IMR-90 (cell line): Measurements from ENCODE around the gene EML4. TPM values are rescaled to one million over a fixed set of nuclear protein-coding genes. Genes with fewer than 3 reads are reported as not detected.

Experiments
- ATAC-seq: fragments of 200-7000 bp; cut with Tn5 transposase; 2 replicates; pipeline ENCODE4 v1.9.1; 2020; ENCODE audit warnings: low read depth, mild to moderate bottlenecking, moderate library complexity
- BruUV-seq: library from RNA; stranded (reverse); fragments of 400-500 nt; replicated peaks from 2 replicates; lab custom pipeline; 2021; lab: Mats Ljungman, UMichigan
- CTCF ChIA-PET: fragments of 300-600 bp; formaldehyde crosslinking; extraction: SDS; loops from one replicate; lab custom pipeline; 2021; ENCODE audit warnings: antibody characterized with exemption; lab: Yijun Ruan, JAX
- POLR2A ChIA-PET: fragments of 300-600 bp; sonication (Branson Sonifier 250); formaldehyde crosslinking; loops from one replicate; lab custom pipeline; 2022; ENCODE audit warnings: antibody characterized with exemption; ENCODE audit not compliant: unreplicated experiment; lab: Charles Lee
- DNase-seq: peaks from one replicate; pipeline ENCODE4 v3.0.0; 2013
- H2AFZ ChIP-seq: replicated peaks from 2 replicates; pipeline ENCODE3; 2013; ENCODE audit warnings: low read length, mild to moderate bottlenecking; ENCODE audit not compliant: poor library complexity
- H2AK5ac ChIP-seq: 2 replicates; pipeline ENCODE4 v1.6.1; 2013; ENCODE audit warnings: low read depth, low read length, inconsistent platforms
- H2AK9ac ChIP-seq: replicated peaks from 2 replicates; pipeline ENCODE3; 2013; ENCODE audit warnings: mild to moderate bottlenecking, low read depth, low read length, moderate library complexity; ENCODE audit not compliant: poor library complexity
- H2BK120ac ChIP-seq: 2 replicates; pipeline ENCODE4 v1.6.1; 2013; ENCODE audit warnings: low read depth, low read length, inconsistent platforms
- H2BK15ac ChIP-seq: 3 replicates; pipeline ENCODE4 v1.6.1; 2013; ENCODE audit warnings: low read depth, low read length, inconsistent platforms
- H2BK20ac ChIP-seq: 2 replicates; pipeline ENCODE4 v1.6.1; 2013; ENCODE audit warnings: low read depth, mild to moderate bottlenecking, inconsistent platforms, low read length, moderate library complexity
- H2BK5ac ChIP-seq: 2 replicates; pipeline ENCODE4 v1.6.1; 2013; ENCODE audit warnings: mild to moderate bottlenecking, low read depth, low read length, inconsistent platforms; ENCODE audit not compliant: poor library complexity, severe bottlenecking
- H3K14ac ChIP-seq: replicated peaks from 2 replicates; pipeline ENCODE4 v1.6.1; 2013; ENCODE audit warnings: low read depth, low read length, inconsistent platforms
- H3K18ac ChIP-seq: 2 replicates; pipeline ENCODE4 v1.6.1; 2013; ENCODE audit warnings: low read depth, low read length, control low read depth
- H3K23ac ChIP-seq: 2 replicates; pipeline ENCODE4 v1.6.1; 2013; ENCODE audit warnings: low read depth, low read length, inconsistent platforms
- H3K27ac ChIP-seq: 2 replicates; pipeline ENCODE4 v1.5.1; 2013; ENCODE audit warnings: mild to moderate bottlenecking, control low read depth, low read length; ENCODE audit not compliant: insufficient read depth
- H3K27me3 ChIP-seq: 2 replicates; pipeline ENCODE4 v1.6.1; 2013; ENCODE audit warnings: low read length; ENCODE audit not compliant: control insufficient read depth, insufficient read depth
- H3K36me3 ChIP-seq: 2 replicates; pipeline ENCODE4 v1.6.1; 2013; ENCODE audit warnings: low read length, mixed read lengths; ENCODE audit not compliant: control insufficient read depth, insufficient read depth
- H3K4ac ChIP-seq: 2 replicates; pipeline ENCODE4 v1.6.1; 2013; ENCODE audit warnings: low read depth, low read length, inconsistent platforms
- H3K4me1 ChIP-seq: 2 replicates; pipeline ENCODE4 v1.6.1; 2013; ENCODE audit warnings: low read length, mixed read lengths; ENCODE audit not compliant: control insufficient read depth, insufficient read depth
- H3K4me2 ChIP-seq: 2 replicates; pipeline ENCODE4 v1.6.1; 2013; ENCODE audit warnings: low read depth, mild to moderate bottlenecking, control low read depth, low read length, moderate library complexity
- H3K4me3 ChIP-seq: 2 replicates; pipeline ENCODE4 v1.5.1; 2013; ENCODE audit warnings: low read depth, mild to moderate bottlenecking, control low read depth, low read length, moderate library complexity; ENCODE audit not compliant: insufficient read depth
- H3K56ac ChIP-seq: 2 replicates; pipeline ENCODE4 v1.6.1; 2013; ENCODE audit warnings: low read length, inconsistent platforms; ENCODE audit not compliant: insufficient read depth; ENCODE audit errors: extremely low read depth
- H3K79me1 ChIP-seq, 2 experiments: 2 replicates each; pipeline ENCODE4 v1.6.1; 2013; ENCODE audit warnings: low read length in 2 of 2, inconsistent platforms in 1 of 2, low read depth in 1 of 2
- H3K9ac ChIP-seq: 2 replicates; pipeline ENCODE4 v1.6.1; 2013; ENCODE audit warnings: low read depth, low read length, control low read depth
- H3K9me1 ChIP-seq: 2 replicates; pipeline ENCODE4 v1.6.1; 2013; ENCODE audit warnings: low read length, inconsistent platforms; ENCODE audit not compliant: insufficient read depth
- H3K9me3 ChIP-seq: 2 replicates; pipeline ENCODE4 v1.6.1; 2013; ENCODE audit warnings: low read length; ENCODE audit not compliant: control insufficient read depth, insufficient read depth
- H4K20me1 ChIP-seq: 2 replicates; pipeline ENCODE4 v1.6.1; 2013; ENCODE audit warnings: low read length, inconsistent platforms; ENCODE audit not compliant: insufficient read depth
- H4K5ac ChIP-seq: 2 replicates; pipeline ENCODE4 v1.6.1; 2013; ENCODE audit warnings: mild to moderate bottlenecking, low read depth, low read length, control low read depth
- H4K8ac ChIP-seq, 2 experiments: 2 replicates each; pipeline ENCODE4 v1.6.1; 2013; ENCODE audit warnings: low read depth in 2 of 2, low read length in 2 of 2, control low read depth in 1 of 2, inconsistent platforms in 1 of 2
- H4K91ac ChIP-seq: 2 replicates; pipeline ENCODE4 v1.6.1; 2013; ENCODE audit warnings: low read depth, low read length, inconsistent platforms; ENCODE audit not compliant: insufficient read depth
- BHLHE40 ChIP-seq: fragments of 150-350 bp; IDR thresholded peaks from 2 replicates; pipeline ENCODE4 v1.6.1; 2016; ENCODE audit warnings: mild to moderate bottlenecking, low read depth, low read length
- CEBPB ChIP-seq: IDR thresholded peaks from 2 replicates; pipeline ENCODE4 v1.6.1; 2012; ENCODE audit warnings: low read depth, low read length, improper control_type of control experiment
- CHD1 ChIP-seq: IDR thresholded peaks from 2 replicates; pipeline ENCODE4 v1.6.1; 2012; ENCODE audit warnings: low read depth, low read length, improper control_type of control experiment
- ELK1 ChIP-seq: fragments of 150-350 bp; IDR thresholded peaks from 2 replicates; pipeline ENCODE4 v1.6.1; 2016; ENCODE audit warnings: low read depth, mild to moderate bottlenecking, low read length, moderate library complexity, borderline replicate concordance
- FOS ChIP-seq: fragments of 150-350 bp; IDR thresholded peaks from 2 replicates; pipeline ENCODE4 v1.6.1; 2016; ENCODE audit warnings: low read depth, low read length
- MAFK ChIP-seq: IDR thresholded peaks from 2 replicates; pipeline ENCODE4 v1.6.1; 2012; ENCODE audit warnings: low read depth, low read length, improper control_type of control experiment
- MAZ ChIP-seq: IDR thresholded peaks from 2 replicates; pipeline ENCODE4 v1.6.1; 2012; ENCODE audit warnings: low read depth, mild to moderate bottlenecking, low read length, improper control_type of control experiment, moderate library complexity, borderline replicate concordance
- MXI1 ChIP-seq: IDR thresholded peaks from 2 replicates; pipeline ENCODE4 v1.6.1; 2012; ENCODE audit warnings: low read depth, mild to moderate bottlenecking, low read length, moderate library complexity, borderline replicate concordance
- POLR2A ChIP-seq: IDR thresholded peaks from 2 replicates; pipeline ENCODE4 v1.6.1; 2012; ENCODE audit warnings: mild to moderate bottlenecking, low read depth, low read length
- RCOR1 ChIP-seq: IDR thresholded peaks from 2 replicates; pipeline ENCODE4 v1.6.1; 2012; ENCODE audit warnings: mild to moderate bottlenecking, low read length, improper control_type of control experiment; ENCODE audit not compliant: insufficient replicate concordance
- RFX5 ChIP-seq: IDR thresholded peaks from 2 replicates; pipeline ENCODE4 v1.8.0; 2012; ENCODE audit warnings: low read depth, mild to moderate bottlenecking, low read length, moderate library complexity
- SMC3 ChIP-seq: fragments of 150-350 bp; IDR thresholded peaks from 2 replicates; pipeline ENCODE4 v1.6.1; 2016; ENCODE audit warnings: low read depth, mild to moderate bottlenecking, antibody characterized with exemption, low read length, moderate library complexity
- WGBS, 2 experiments: methylation state at CpG; one replicate each; pipeline versions ENCODE4 v1.1.5 to v1.1.7; 2013; ENCODE audit warnings: missing lambda C conversion rate in 2 of 2; ENCODE audit not compliant: insufficient read length in 1 of 2; ENCODE audit errors: extremely low coverage in 2 of 2; 5-methylcytosine and 5-hydroxymethylcytosine counted together
- dilution Hi-C: fragments of 300-500 bp; cut with HindIII; formaldehyde crosslinking; loops from one replicate; pipeline ENCODE4 v1.14.3; 2018; ENCODE audit warnings: low sequenced_read_pairs; ENCODE audit not compliant: unreplicated experiment
- in situ Hi-C: fragments of 300-500 bp; cut with MboI; formaldehyde crosslinking; loops from 3 replicates; pipeline ENCODE4 v1.14.3; 2019; ENCODE audit warnings: low sequenced_read_pairs, inconsistent platforms, mixed read lengths
- intact Hi-C: fragments of 100-400 bp; cut with micrococcal nuclease; formaldehyde crosslinking; loops from 2 replicates; pipeline ENCODE4 v1.10.0; 2022
- polyA plus RNA-seq, 3 experiments: library from polyadenylated mRNA; depleted of rRNA; stranded (reverse); fragments of >200 nt; gene quantifications; 2 replicates each; pipeline ENCODE4 v1.2.3, GENCODE V29; 2012; ENCODE audit warnings: low replicate concordance in 1 of 3
- total RNA-seq: library from RNA; depleted of rRNA; stranded (reverse); fragments of >200 nt; gene quantifications from 2 replicates; pipeline ENCODE4 v1.2.3, GENCODE V29; 2012
- TF ChIP-seq, protein P1 (sequence below): conservative IDR thresholded peaks from 2 replicates; pipeline ENCODE4 v1.5.1; 2012; ENCODE audit warnings: mild to moderate bottlenecking, low read depth, low read length, improper control_type of control experiment
- TF ChIP-seq, protein P2 (sequence below): fragments of 150-350 bp; IDR thresholded peaks from 2 replicates; pipeline ENCODE4 v1.6.1; 2017; ENCODE audit warnings: mild to moderate bottlenecking, antibody characterized with exemption, low read length, low read depth

EML4 gene
- total and polyA plus RNA-seq, 2 of the 4 experiments (the other 2 are of a cell fraction), result 29.7 to 73.7 TPM

GRCh38 chr2:42125841-42126594, 43.1 kb upstream of the EML4 start:
- Histone ChIP-seq H3K27ac (no peak overlapping the region), H2AK5ac (peak overlapping the region; percentile 3; the same call in 1 of the 2 replicates), H3K4me2 (no peak overlapping the region), H3K9me1 (peaks cover 5% of the 10 kb centered on the region), H2BK5ac (no peak overlapping the region), H3K27me3 (no peaks in the 10 kb centered on the region), H3K9ac (no peak overlapping the region), H2BK120ac (no peak overlapping the region), H3K36me3 (no peaks in the 10 kb centered on the region), H2BK20ac (no peak overlapping the region), H3K56ac (no peak overlapping the region), H3K14ac (0 out of 2 replicates have a peak overlapping the region, but pooled peaks have one; percentile 37), H3K4me3 (no peak overlapping the region), H2AFZ (peak overlapping the region; percentile 14), H4K8ac (0 out of 4 replicates have a peak overlapping the region, but pooled peaks of 1 of the 2 experiments have one; percentile 3), H3K4me1 (peaks cover 20% of the 10 kb centered on the region), H4K5ac (no peak overlapping the region), H2AK9ac (no peak overlapping the region), H2BK15ac (no peak overlapping the region), H3K23ac (no peak overlapping the region; the same call in 1 of the 2 replicates), H4K20me1 (no peaks in the 10 kb centered on the region), H4K91ac (no peak overlapping the region), H3K79me1 (no peaks in the 10 kb centered on the region), H3K9me3 (no peaks in the 10 kb centered on the region), H3K4ac (peak overlapping the region; percentile 47; the same call in 1 of the 2 replicates), H3K18ac (no peak overlapping the region)
- 67% methylated on average over 4 of the region's 10 CpGs; no CpG with 5 or more reads in 1 of the 2 experiments for WGBS, 2 experiments
- no TSS peak for BruUV-seq
- ATAC-seq (no peak), DNase-seq (no peak)
- in situ Hi-C loops (no loop called here), intact Hi-C loops (no loop called here), dilution Hi-C loops (no loop called here)
- TF ChIP-seq CHD1, result no peak
- no peak for TF ChIP-seq RCOR1
- no peak for TF ChIP-seq MXI1
- TF ChIP-seq MAFK, result no peak
- no peak for TF ChIP-seq MAZ
- TF ChIP-seq POLR2A, result no peak
- no peak for TF ChIP-seq BHLHE40
- no peak for TF ChIP-seq CEBPB
- TF ChIP-seq, protein P1, sequence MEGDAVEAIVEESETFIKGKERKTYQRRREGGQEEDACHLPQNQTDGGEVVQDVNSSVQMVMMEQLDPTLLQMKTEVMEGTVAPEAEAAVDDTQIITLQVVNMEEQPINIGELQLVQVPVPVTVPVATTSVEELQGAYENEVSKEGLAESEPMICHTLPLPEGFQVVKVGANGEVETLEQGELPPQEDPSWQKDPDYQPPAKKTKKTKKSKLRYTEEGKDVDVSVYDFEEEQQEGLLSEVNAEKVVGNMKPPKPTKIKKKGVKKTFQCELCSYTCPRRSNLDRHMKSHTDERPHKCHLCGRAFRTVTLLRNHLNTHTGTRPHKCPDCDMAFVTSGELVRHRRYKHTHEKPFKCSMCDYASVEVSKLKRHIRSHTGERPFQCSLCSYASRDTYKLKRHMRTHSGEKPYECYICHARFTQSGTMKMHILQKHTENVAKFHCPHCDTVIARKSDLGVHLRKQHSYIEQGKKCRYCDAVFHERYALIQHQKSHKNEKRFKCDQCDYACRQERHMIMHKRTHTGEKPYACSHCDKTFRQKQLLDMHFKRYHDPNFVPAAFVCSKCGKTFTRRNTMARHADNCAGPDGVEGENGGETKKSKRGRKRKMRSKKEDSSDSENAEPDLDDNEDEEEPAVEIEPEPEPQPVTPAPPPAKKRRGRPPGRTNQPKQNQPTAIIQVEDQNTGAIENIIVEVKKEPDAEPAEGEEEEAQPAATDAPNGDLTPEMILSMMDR, result no peak
- TF ChIP-seq FOS, result no peak
- TF ChIP-seq, protein P2, sequence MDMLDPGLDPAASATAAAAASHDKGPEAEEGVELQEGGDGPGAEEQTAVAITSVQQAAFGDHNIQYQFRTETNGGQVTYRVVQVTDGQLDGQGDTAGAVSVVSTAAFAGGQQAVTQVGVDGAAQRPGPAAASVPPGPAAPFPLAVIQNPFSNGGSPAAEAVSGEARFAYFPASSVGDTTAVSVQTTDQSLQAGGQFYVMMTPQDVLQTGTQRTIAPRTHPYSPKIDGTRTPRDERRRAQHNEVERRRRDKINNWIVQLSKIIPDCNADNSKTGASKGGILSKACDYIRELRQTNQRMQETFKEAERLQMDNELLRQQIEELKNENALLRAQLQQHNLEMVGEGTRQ, result no peak
- TF ChIP-seq RFX5, result no peak
- no peak for TF ChIP-seq ELK1
- TF ChIP-seq SMC3, result no peak
- ChIA-PET POLR2A (no interaction called here), CTCF (no interaction called here)
